Heart left ventricle (tissue), 13 donors: Measurements from ENCODE around the gene TIAM2.

Experiments
- CTCF ChIP-seq, 12 donors: fragments of 200-600 bp; sonication (generic) in 4 of 12; IDR thresholded peaks; one replicate each; pipeline versions ENCODE4 v1.5.0 to v1.8.0; 2018 to 2022; ENCODE audit warnings: antibody characterized with exemption in 12 of 12, mild to moderate bottlenecking in 5 of 12
- POLR2A ChIP-seq, 2 donors: fragments of 450-650 bp; IDR thresholded peaks; one replicate each; pipeline ENCODE4 v1.6.1; 2017; ENCODE audit warnings: antibody characterized with exemption in 2 of 2, mild to moderate bottlenecking in 2 of 2, moderate library complexity in 2 of 2
- donor health status: ischemic (EF 13 %, LVEDD 7.1; RV severe dilation, severe dysfunction).
- donor health status: DM: no; HTN: yes; CAD: no.
- donor health status: DM: no; HTN: no; CAD: no.
- donor health status: ischemic (EF 25% LVEDD 6.9; RV normal size, moderate dysfunction).
- donor health status: ischemic (EF 25% LVEDD 5.7; RV mildly dilated, moderate dysfunction).
- donor health status: ischemic (EF 35%, LVEDD 5.7; RV mildly dilated, moderate dysfunction).
- donor health status: nonischemic (EF 11% LVEDD 7.7; RV severe dilation, severe dysfunction).
- donor health status: DM: yes; HTN: yes; CAD: no.
- donor health status: PGD.
- donor health status: ischemic (EF 29% LVEDD 5.4; RV normal size, mild dysfunction).
- donor health status: nonischemic (EF 23%, LVEDD 6.1; RV moderate dilation, normal function).

GRCh38 chr6:155011809-155012291 lies 16.7 kb downstream of the TIAM2 start:
- TF ChIP-seq CTCF (IDR thresholded peaks at IDR 0.05): no peak
- TF ChIP-seq POLR2A (IDR thresholded peaks at IDR 0.05): no peak
